ENCODE measurements around the gene ACP7.

The ACP7 gene

GRCh38 chr19:39158646-39159260, 74.6 kb downstream of the ACP7 start:
- H3K27me3 ChIP-seq (ENCODE audit: insufficient read depth, low read length), result no peaks in the 10 kb centered on the region
- no peak overlapping the region for H2AFZ ChIP-seq (ENCODE audit: low read length, unreplicated experiment)
- no peak overlapping the region for H3K4me3 ChIP-seq (ENCODE audit: low read depth, low read length)
- no peak overlapping the region for H3K27ac ChIP-seq (ENCODE audit: low read depth, low read length)
- H3K4me1 ChIP-seq (ENCODE audit: control insufficient read depth, insufficient read depth, low read length, unreplicated experiment), result peaks cover 5% of the 10 kb centered on the region
- peaks cover 10% of the 10 kb centered on the region for H3K79me2 ChIP-seq (ENCODE audit: control insufficient read depth, insufficient read depth, low read length, unreplicated experiment)
- no peaks in the 10 kb centered on the region for H3K36me3 ChIP-seq (ENCODE audit: insufficient read depth, low read length)

- Histone ChIP-seq H3K4me1 (ENCODE audit: control insufficient read depth, insufficient read depth, low read length, unreplicated experiment) (peaks cover 5% of the 10 kb centered on the region), H3K27me3 (ENCODE audit: insufficient read depth, low read length) (no peaks in the 10 kb centered on the region), H3K4me3 (ENCODE audit: low read depth, low read length) (no peak overlapping the region), H3K36me3 (ENCODE audit: insufficient read depth, low read length) (no peaks in the 10 kb centered on the region), H3K79me2 (ENCODE audit: control insufficient read depth, insufficient read depth, low read length, unreplicated experiment) (peaks cover 7% of the 10 kb centered on the region), H3K27ac (ENCODE audit: low read depth, low read length) (no peak overlapping the region), H2AFZ (ENCODE audit: low read length, unreplicated experiment) (no peak overlapping the region)
Observed at GRCh38 chr19:39160523-39160861, 76.3 kb downstream of the ACP7 start.
